ENCODE measurements around the gene PCDH9.

GRCh38 chr13:66627512-66627911 lies 602.6 kb downstream of the PCDH9 start:
- TF ChIP-seq EP300 (IDR thresholded peaks at IDR 0.05), result no peak
- TF ChIP-seq, protein P1, sequence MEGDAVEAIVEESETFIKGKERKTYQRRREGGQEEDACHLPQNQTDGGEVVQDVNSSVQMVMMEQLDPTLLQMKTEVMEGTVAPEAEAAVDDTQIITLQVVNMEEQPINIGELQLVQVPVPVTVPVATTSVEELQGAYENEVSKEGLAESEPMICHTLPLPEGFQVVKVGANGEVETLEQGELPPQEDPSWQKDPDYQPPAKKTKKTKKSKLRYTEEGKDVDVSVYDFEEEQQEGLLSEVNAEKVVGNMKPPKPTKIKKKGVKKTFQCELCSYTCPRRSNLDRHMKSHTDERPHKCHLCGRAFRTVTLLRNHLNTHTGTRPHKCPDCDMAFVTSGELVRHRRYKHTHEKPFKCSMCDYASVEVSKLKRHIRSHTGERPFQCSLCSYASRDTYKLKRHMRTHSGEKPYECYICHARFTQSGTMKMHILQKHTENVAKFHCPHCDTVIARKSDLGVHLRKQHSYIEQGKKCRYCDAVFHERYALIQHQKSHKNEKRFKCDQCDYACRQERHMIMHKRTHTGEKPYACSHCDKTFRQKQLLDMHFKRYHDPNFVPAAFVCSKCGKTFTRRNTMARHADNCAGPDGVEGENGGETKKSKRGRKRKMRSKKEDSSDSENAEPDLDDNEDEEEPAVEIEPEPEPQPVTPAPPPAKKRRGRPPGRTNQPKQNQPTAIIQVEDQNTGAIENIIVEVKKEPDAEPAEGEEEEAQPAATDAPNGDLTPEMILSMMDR (IDR thresholded peaks at IDR 0.05), result no peak
